Liver (tissue), 9 donors: ENCODE measurements around the gene RYR3. TPM values are rescaled to one million over a fixed set of nuclear protein-coding genes. Genes with fewer than 3 reads are reported as not detected.

ENCODE experiments used
- DNase-seq: peaks from one replicate; pipeline ENCODE4 v3.0.0-alpha.2; 2017; ENCODE audit warnings: low spot score
- H3K27ac ChIP-seq, 2 donors: one replicate each; pipeline ENCODE4 v1.7.0; 2013; ENCODE audit warnings: inconsistent platforms in 2 of 2, low read length in 2 of 2, control low read depth in 1 of 2, low read depth in 1 of 2, mild to moderate bottlenecking in 1 of 2
- H3K27me3 ChIP-seq, 4 donors: one replicate each; pipeline versions ENCODE4 v1.6.1 to v1.7.0; 2013; ENCODE audit warnings: low read length in 3 of 4, inconsistent platforms in 1 of 4, mild to moderate bottlenecking in 1 of 4, moderate library complexity in 1 of 4; ENCODE audit not compliant: control insufficient read depth in 4 of 4, insufficient read depth in 4 of 4
- H3K36me3 ChIP-seq, 4 donors: one replicate each; pipeline versions ENCODE4 v1.6.1 to v1.7.0; 2013; ENCODE audit warnings: low read length in 3 of 4, mild to moderate bottlenecking in 3 of 4, low read depth in 1 of 4, moderate library complexity in 1 of 4; ENCODE audit not compliant: control insufficient read depth in 4 of 4, insufficient read depth in 3 of 4
- H3K4me1 ChIP-seq, 4 donors: one replicate each; pipeline versions ENCODE4 v1.6.1 to v1.7.0; 2013; ENCODE audit warnings: low read length in 3 of 4, mild to moderate bottlenecking in 3 of 4, moderate library complexity in 1 of 4; ENCODE audit not compliant: control insufficient read depth in 4 of 4, insufficient read depth in 4 of 4
- H3K4me3 ChIP-seq, 3 donors: one replicate each; pipeline versions ENCODE4 v1.6.1 to v1.7.0; 2013; ENCODE audit warnings: low read length in 3 of 3, control low read depth in 1 of 3, low read depth in 1 of 3, mild to moderate bottlenecking in 1 of 3
- H3K9ac ChIP-seq, 2 donors: one replicate each; pipeline ENCODE4 v1.7.0; 2013; ENCODE audit warnings: low read length in 2 of 2, mild to moderate bottlenecking in 2 of 2, moderate library complexity in 2 of 2, control low read depth in 1 of 2, low read depth in 1 of 2
- H3K9me3 ChIP-seq, 4 donors: one replicate each; pipeline versions ENCODE4 v1.6.1 to v1.7.0; 2013; ENCODE audit warnings: low read length in 3 of 4; ENCODE audit not compliant: control insufficient read depth in 4 of 4
- ATF3 ChIP-seq: IDR thresholded peaks from 2 replicates; pipeline ENCODE4 v1.6.1; 2016; ENCODE audit warnings: antibody characterized with exemption
- FOXA1 ChIP-seq: IDR thresholded peaks from 2 replicates; pipeline ENCODE4 v1.6.1; 2016; ENCODE audit warnings: antibody characterized with exemption
- FOXA2 ChIP-seq: IDR thresholded peaks from 2 replicates; pipeline ENCODE4 v1.6.1; 2016; ENCODE audit warnings: antibody characterized with exemption
- GABPA ChIP-seq, 2 donors: IDR thresholded peaks in 1 of 2; conservative IDR thresholded peaks in 1 of 2; 2 replicates each; pipeline ENCODE4 v1.6.1; 2016; ENCODE audit warnings: antibody characterized with exemption in 2 of 2, mild to moderate bottlenecking in 1 of 2, moderate library complexity in 1 of 2
- HNF4A ChIP-seq, 2 donors: conservative IDR thresholded peaks; 2 replicates each; pipeline ENCODE4 v1.6.1; 2016; ENCODE audit warnings: antibody characterized with exemption in 2 of 2, mild to moderate bottlenecking in 2 of 2
- JUND ChIP-seq, 2 donors: IDR thresholded peaks; 2 replicates each; pipeline ENCODE4 v1.6.1; 2016; ENCODE audit warnings: antibody characterized with exemption in 2 of 2
- MAX ChIP-seq: IDR thresholded peaks from 2 replicates; pipeline ENCODE4 v1.6.1; 2016; ENCODE audit warnings: antibody characterized with exemption
- NR2F2 ChIP-seq: IDR thresholded peaks from 2 replicates; pipeline ENCODE4 v1.6.1; 2016; ENCODE audit warnings: antibody characterized with exemption
- RAD21 ChIP-seq, 2 donors: IDR thresholded peaks; 2 replicates each; pipeline ENCODE4 v1.6.1; 2016; ENCODE audit warnings: antibody characterized with exemption in 2 of 2, mild to moderate bottlenecking in 2 of 2
- RXRA ChIP-seq, 2 donors: IDR thresholded peaks; 2 replicates each; pipeline ENCODE4 v1.6.1; 2017 to 2018; ENCODE audit warnings: antibody characterized with exemption in 2 of 2, mild to moderate bottlenecking in 1 of 2
- SP1 ChIP-seq: IDR thresholded peaks from 2 replicates; pipeline ENCODE4 v1.6.1; 2018; ENCODE audit warnings: antibody characterized with exemption, mild to moderate bottlenecking
- TAF1 ChIP-seq: conservative IDR thresholded peaks from 2 replicates; pipeline ENCODE4 v1.6.1; 2016; ENCODE audit warnings: antibody characterized with exemption, mild to moderate bottlenecking
- YY1 ChIP-seq: IDR thresholded peaks from 2 replicates; pipeline ENCODE4 v1.6.1; 2016; ENCODE audit warnings: antibody characterized with exemption, mild to moderate bottlenecking
- WGBS: extraction: QIAGEN DNeasy Blood & Tissue Kit; methylation state at CpG from one replicate; pipeline ENCODE4 v1.1.7; 2013; 5-methylcytosine and 5-hydroxymethylcytosine counted together
- polyA plus RNA-seq, 2 donors: library from polyadenylated mRNA; stranded (reverse) in 1 of 2; unstranded in 1 of 2; fragments of 200-250 nt in 1 of 2; fragments of >200 nt in 1 of 2; fragmentation: Nextera tagmentation in 1 of 2; extraction: Ambion mirVana in 1 of 2; gene quantifications; one replicate each; pipeline versions ENCODE4 v1.2.1 to v1.2.3, GENCODE V29; 2013 to 2015
- total RNA-seq, 2 donors: library from RNA; depleted of rRNA; stranded (reverse); fragments of >200 nt; gene quantifications; one replicate each; pipeline ENCODE4 v1.2.3, GENCODE V29; 2014
- TF ChIP-seq, protein P1 (sequence below): IDR thresholded peaks from 2 replicates; pipeline ENCODE4 v1.6.1; 2016; ENCODE audit warnings: antibody characterized with exemption
- TF ChIP-seq, protein P2 (sequence below): fragments of 150-350 bp; IDR thresholded peaks from 2 replicates; pipeline ENCODE4 v1.5.1; 2017; ENCODE audit warnings: improper control_type of control experiment, low read depth, low read length; ENCODE audit not compliant: missing input control
- TF ChIP-seq, protein P3 (sequence below): IDR thresholded peaks from 2 replicates; pipeline ENCODE4 v1.6.1; 2016; ENCODE audit warnings: antibody characterized with exemption, mild to moderate bottlenecking
- donor health status: healthy.
- donor health status: healthy.
- donor health status: healthy.
- donor health status: healthy.
- donor health status: healthy.

The RYR3 gene
- total and polyA plus RNA-seq, 4 donors, result 0.01 to 1.1 (median 0.22) TPM

- TF ChIP-seq, protein P1, sequence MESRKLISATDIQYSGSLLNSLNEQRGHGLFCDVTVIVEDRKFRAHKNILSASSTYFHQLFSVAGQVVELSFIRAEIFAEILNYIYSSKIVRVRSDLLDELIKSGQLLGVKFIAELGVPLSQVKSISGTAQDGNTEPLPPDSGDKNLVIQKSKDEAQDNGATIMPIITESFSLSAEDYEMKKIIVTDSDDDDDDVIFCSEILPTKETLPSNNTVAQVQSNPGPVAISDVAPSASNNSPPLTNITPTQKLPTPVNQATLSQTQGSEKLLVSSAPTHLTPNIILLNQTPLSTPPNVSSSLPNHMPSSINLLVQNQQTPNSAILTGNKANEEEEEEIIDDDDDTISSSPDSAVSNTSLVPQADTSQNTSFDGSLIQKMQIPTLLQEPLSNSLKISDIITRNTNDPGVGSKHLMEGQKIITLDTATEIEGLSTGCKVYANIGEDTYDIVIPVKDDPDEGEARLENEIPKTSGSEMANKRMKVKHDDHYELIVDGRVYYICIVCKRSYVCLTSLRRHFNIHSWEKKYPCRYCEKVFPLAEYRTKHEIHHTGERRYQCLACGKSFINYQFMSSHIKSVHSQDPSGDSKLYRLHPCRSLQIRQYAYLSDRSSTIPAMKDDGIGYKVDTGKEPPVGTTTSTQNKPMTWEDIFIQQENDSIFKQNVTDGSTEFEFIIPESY, result no peak
- TF ChIP-seq FOXA1 (no peak), SP1 (no peak), TAF1 (no peak), MAX (no peak)
These were observed 535.4 kb downstream of the RYR3 start (continued) for GRCh38 chr15:33846142-33846541.

GRCh38 chr15:33846862-33847261 lies 536.1 kb downstream of the RYR3 start:
- TF ChIP-seq, protein P2, sequence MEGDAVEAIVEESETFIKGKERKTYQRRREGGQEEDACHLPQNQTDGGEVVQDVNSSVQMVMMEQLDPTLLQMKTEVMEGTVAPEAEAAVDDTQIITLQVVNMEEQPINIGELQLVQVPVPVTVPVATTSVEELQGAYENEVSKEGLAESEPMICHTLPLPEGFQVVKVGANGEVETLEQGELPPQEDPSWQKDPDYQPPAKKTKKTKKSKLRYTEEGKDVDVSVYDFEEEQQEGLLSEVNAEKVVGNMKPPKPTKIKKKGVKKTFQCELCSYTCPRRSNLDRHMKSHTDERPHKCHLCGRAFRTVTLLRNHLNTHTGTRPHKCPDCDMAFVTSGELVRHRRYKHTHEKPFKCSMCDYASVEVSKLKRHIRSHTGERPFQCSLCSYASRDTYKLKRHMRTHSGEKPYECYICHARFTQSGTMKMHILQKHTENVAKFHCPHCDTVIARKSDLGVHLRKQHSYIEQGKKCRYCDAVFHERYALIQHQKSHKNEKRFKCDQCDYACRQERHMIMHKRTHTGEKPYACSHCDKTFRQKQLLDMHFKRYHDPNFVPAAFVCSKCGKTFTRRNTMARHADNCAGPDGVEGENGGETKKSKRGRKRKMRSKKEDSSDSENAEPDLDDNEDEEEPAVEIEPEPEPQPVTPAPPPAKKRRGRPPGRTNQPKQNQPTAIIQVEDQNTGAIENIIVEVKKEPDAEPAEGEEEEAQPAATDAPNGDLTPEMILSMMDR, result no peak
- no peak for TF ChIP-seq NR2F2
- TF ChIP-seq FOXA2, result no peak
- no peak for TF ChIP-seq MAX
- no peak for TF ChIP-seq RXRA (IDR thresholded peaks at IDR 0.05)
- TF ChIP-seq ATF3, result no peak
- TF ChIP-seq YY1, result no peak
- H3K4me3 ChIP-seq, result no peak overlapping the region
- no peaks in the 10 kb centered on the region for H3K27me3 ChIP-seq
- H3K4me1 ChIP-seq, result no peaks in the 10 kb centered on the region
- H3K9ac ChIP-seq, result no peak overlapping the region
- no peaks in the 10 kb centered on the region for H3K36me3 ChIP-seq
- 78% methylated on average over 6 of the region's 6 CpGs for WGBS
- H3K27ac ChIP-seq, result no peak overlapping the region
- H3K9me3 ChIP-seq, result no peaks in the 10 kb centered on the region
- no peak for DNase-seq

DNA sequence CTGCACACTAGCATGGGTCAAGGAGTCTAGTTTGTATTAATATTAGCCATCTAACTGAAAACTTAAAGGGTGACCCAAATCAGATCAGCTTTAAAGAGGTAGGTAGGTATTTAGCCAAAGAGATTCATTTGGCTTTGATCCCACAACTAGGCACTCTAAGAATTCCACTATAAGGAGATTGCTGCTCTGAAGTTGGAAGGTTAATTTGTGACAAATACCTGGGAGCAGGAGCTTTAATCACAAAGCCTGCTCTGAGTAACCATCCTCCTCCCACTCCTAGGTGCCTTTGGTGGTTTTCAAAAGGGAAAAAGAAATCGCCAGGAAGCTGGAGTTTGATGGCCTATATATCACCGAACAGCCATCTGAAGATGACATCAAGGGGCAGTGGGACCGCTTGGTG lies 537.2 kb downstream of the RYR3 start:
- no peaks in the 10 kb centered on the region for H3K9me3 ChIP-seq
- DNase-seq, result no peak
- no peaks in the 10 kb centered on the region for H3K4me1 ChIP-seq
- H3K36me3 ChIP-seq, result no peaks in the 10 kb centered on the region
- no peak overlapping the region for H3K27ac ChIP-seq
- H3K4me3 ChIP-seq, result no peak overlapping the region
- WGBS, result 95% methylated on average over 3 of the region's 3 CpGs
- no peaks in the 10 kb centered on the region for H3K27me3 ChIP-seq
- H3K9ac ChIP-seq, result no peak overlapping the region
- TF ChIP-seq, protein P3, sequence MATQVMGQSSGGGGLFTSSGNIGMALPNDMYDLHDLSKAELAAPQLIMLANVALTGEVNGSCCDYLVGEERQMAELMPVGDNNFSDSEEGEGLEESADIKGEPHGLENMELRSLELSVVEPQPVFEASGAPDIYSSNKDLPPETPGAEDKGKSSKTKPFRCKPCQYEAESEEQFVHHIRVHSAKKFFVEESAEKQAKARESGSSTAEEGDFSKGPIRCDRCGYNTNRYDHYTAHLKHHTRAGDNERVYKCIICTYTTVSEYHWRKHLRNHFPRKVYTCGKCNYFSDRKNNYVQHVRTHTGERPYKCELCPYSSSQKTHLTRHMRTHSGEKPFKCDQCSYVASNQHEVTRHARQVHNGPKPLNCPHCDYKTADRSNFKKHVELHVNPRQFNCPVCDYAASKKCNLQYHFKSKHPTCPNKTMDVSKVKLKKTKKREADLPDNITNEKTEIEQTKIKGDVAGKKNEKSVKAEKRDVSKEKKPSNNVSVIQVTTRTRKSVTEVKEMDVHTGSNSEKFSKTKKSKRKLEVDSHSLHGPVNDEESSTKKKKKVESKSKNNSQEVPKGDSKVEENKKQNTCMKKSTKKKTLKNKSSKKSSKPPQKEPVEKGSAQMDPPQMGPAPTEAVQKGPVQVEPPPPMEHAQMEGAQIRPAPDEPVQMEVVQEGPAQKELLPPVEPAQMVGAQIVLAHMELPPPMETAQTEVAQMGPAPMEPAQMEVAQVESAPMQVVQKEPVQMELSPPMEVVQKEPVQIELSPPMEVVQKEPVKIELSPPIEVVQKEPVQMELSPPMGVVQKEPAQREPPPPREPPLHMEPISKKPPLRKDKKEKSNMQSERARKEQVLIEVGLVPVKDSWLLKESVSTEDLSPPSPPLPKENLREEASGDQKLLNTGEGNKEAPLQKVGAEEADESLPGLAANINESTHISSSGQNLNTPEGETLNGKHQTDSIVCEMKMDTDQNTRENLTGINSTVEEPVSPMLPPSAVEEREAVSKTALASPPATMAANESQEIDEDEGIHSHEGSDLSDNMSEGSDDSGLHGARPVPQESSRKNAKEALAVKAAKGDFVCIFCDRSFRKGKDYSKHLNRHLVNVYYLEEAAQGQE, result no peak
- TF ChIP-seq, protein P2, result no peak
- TF ChIP-seq RAD21 (IDR thresholded peaks at IDR 0.05) (no peak), HNF4A (conservative IDR thresholded peaks at IDR 0.05) (no peak), MAX (no peak), JUND (IDR thresholded peaks at IDR 0.05) (no peak), GABPA (IDR thresholded peaks at IDR 0.05 in 1 of 2, conservative IDR thresholded peaks at IDR 0.05 in 1 of 2) (no peak), TAF1 (no peak), ATF3 (no peak), SP1 (no peak), YY1 (no peak), FOXA2 (no peak), RXRA (IDR thresholded peaks at IDR 0.05) (no peak)
- TF ChIP-seq, protein P1, result no peak
